NCI-H2081 (cell line): ENCODE data around the gene PCDH9.

Source experiments
- DNase-seq, 2 experiments: peaks; one replicate each; lab custom pipeline; 2025; lab: John Stamatoyannopoulos, UW

Gene PCDH9

DNA sequence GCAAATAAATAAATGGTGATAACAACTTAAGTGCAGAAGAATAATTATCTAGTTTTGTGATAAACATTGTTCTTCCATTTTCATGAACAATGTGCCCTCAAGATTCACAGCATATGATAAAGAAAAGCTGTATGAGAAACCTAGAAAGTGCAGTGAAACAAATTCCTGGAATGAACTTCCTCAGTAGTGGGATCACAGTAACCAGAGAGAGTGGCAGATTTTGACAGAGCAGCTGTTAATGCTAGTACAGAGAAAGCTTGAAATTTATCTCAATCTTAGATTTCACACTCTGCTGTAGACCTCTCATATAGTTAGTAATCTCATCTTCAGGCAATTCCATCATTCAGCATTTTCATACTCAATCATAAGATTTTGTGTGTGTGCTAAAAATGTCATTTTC, 664.9 kb downstream of the PCDH9 start:
- no peak for DNase-seq

- no peak for DNase-seq
These were observed 667.1 kb downstream of the PCDH9 start for GRCh38 chr13:66563076-66563475.

GRCh38 chr13:66562054-66562453, 668.1 kb downstream of the PCDH9 start:
- DNase-seq: no peak

DNA sequence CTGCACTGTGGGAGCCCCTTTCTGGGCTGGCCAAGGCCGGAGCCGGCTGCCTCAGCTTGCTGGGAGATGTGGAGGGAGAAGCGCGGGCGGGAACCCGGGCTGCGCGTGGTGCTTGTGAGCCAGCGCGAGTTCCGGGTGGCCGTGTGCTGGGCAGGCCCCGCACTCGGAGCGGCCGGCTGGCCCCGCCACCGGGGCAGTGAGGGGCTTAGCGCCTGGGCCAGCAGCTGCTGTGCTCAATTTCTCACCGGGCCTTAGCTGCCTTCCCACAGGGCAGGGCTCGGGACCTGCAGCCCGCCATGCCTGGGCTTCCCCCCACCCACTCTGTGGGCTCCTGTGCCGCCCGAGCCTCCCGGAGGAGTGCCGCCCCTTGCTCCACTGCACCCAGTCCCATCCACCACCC, 669.1 kb downstream of the PCDH9 start:
- DNase-seq: no peak

GRCh38 chr13:66560189-66560588, 669.9 kb downstream of the PCDH9 start:
- no peak for DNase-seq

GRCh38 chr13:66559093-66559492, 671.0 kb downstream of the PCDH9 start:
- DNase-seq: no peak

- DNase-seq: no peak
These were observed 671.6 kb downstream of the PCDH9 start for GRCh38 chr13:66558506-66558905.

DNA sequence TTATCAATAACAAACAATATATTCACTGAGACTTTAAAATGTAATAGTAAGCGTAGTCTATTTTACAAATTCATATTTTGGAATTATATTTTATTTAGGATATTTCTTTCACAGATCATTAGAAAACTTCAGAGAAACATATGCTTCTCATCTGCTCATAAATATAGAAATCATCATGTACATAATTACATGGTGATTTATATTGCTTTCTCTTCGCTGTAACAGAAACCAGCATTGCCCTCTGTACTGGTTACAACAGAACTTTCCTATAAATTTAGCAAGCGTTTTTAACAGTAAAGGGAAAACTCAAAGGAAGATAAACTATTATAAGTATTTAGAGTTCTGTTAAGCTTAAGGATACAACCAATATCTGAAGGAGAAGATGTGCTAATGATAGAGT, 672.8 kb downstream of the PCDH9 start:
- DNase-seq: no peak

GRCh38 chr13:66556306-66556705, 673.8 kb downstream of the PCDH9 start:
- DNase-seq: no peak

- DNase-seq: no peak
These were observed 676.7 kb downstream of the PCDH9 start for GRCh38 chr13:66553391-66553790.

DNA sequence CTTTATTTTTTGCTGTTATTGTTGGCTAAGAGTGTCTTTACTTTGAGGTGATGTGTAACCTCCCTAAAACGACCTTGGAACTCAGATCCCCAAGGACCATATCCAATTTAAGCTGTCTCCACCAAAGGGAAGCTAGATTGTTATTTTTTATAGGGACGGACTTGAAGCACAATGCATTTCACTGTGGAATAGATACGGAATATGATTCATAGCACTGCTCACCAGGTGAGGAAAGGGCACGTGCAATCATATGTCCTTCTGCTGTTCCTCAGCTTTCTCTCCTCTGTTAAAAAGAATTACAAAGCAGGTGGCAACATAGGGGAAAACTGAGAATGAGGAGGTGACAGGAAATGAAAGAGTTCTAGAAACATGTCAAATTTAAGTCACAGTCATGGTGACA, 679.0 kb downstream of the PCDH9 start:
- DNase-seq: no peak

DNA sequence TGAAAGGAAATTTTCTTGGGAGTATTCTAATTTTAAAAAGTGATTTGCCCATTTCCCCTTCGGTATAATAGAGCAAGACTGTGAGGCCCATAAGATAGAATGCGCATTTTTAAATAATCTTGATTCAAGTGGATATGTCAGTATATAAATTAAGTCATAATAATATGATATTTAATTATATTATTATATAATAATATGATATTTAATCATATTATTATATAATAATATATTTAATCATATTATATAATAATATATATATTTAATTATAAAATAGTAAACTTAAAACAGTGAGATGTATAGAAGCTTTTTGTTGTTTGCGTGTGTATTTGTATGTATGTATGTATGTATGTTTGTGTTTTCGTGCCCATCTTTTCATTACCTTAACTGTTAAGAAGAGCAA, 682.5 kb downstream of the PCDH9 start:
- no peak for DNase-seq

DNA sequence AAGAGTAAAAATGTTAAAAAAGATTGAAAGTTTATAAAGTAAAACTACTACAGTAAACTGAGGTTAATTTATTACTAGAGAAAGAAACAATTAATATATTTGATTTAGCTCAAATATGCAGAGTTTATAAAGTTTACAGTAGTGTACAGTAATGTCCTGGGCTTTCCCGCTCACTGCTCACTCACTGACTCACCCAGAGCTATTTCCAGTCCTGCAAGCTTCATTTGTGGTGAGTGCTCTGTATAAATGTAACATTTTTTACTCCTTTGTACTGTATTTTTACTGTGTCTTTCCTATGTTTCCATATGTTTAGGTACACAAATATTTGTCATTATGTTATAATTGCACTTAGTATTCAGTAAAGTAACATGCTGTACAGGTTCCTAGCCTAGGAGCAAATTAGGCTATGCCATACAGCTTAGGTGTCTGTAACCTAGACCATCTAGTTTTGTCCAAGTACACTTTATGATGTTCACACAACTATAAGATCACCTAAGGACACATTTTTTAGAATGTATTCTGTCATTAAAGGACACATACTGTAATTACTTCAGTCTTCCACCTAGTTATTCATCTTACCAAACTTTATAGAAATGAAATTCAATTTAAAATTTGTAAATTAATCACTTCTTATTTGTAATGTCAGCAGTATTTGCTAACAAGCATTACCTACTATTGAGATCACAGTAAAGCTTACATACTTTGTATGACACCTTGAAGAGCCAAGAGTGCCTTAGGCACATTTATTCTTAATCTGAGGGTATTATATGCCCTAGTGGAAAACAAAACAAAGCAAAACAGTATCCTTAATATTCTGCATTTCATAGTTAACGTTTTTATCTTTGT, 683.4 kb downstream of the PCDH9 start:
- DNase-seq: no peak

DNA sequence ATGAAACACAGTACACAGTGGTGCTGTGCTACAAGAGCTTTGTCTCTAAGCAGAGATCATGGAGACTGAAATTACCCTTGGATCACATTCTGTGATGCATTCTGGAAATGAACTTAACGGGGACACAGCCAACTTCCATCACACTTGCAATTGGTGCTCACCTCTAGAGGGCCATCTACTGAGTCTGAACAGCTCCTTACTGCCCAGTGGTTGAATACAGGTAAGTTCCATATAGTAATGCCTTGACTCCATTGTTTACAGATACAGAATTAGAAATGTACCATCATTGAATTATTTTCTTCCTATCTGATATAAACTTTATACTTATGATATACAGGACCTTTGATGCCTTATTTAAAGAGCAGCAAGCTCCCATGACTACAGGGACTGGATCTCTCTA, 686.4 kb downstream of the PCDH9 start:
- no peak for DNase-seq

DNA sequence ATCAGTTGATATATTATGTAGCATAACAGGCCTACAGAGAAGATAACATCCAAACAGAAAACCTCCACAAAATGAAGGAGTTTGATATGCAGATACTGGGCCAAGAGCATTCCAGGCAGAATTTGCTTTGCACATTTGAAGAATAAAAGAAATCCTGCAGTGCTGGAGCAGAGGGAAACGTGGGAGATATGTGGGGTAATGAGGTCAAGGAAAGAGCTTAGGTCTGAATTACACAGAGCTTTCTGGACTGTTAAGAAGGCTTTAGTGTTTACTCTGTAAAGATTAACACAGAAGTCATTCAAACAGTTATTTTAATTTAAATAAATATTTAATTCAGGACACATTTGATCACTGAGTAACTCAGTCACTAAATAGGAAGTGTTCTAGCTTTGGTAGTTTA, 692.7 kb downstream of the PCDH9 start:
- no peak for DNase-seq

GRCh38 chr13:66536746-66537145, 693.4 kb downstream of the PCDH9 start:
- no peak for DNase-seq

GRCh38 chr13:66534561-66534960, 695.6 kb downstream of the PCDH9 start:
- no peak for DNase-seq

DNA sequence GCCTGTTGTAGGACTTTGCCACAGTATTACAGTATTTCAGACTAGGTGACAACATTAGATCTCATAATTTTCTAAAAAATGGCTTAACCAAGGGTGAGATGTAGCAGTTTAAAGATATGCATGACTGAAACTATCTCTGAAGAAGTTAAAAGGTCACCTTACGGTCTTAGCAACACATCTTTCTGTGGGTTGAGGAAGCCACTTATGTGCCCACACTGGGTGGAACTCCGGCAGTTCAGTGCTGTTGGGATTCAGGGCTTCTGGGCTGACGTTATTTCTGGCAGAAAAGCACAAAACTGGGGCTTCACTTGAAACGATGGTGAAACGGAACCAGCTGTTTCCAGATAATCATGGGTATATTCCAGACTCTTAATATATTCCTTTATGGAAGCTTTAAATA, 697.3 kb downstream of the PCDH9 start:
- DNase-seq: no peak

DNA sequence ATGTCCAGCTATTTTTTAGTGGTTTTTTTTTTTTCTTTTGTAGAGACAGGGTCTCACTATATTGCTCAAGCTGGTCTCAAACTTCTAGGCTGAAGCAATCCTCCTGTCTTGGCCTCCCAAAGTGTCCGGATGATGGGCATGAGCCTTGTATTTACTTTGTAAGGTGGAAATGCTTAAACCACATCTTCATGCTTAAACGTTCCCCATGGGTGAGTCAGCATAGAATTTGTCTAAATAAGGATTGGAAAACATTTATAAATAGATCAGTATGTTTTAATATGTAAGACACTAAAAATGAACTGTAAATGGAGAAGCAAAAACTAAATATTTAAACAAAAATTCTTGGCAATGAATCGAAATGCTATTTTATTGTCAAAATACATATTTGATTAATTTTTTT, 698.0 kb downstream of the PCDH9 start:
- DNase-seq: no peak

DNA sequence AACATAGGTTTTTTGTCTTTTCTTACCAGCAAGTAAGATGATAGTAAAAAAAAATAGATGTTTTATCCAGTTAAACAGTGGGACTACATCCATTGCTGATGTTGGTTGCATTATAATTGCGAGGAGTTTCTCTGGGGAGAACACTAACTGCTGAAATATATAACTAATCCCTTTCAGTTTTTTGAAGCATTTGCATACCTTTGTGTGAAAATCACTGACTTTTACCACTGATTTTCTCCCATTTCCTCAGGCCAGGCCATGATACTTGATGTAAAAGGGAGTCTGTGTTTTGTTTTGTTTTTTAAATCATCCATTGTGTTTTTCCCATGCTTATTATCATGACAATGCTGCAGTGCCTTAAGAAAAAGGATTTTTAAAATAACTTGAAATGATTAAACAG, 699.5 kb downstream of the PCDH9 start:
- no peak for DNase-seq

DNA sequence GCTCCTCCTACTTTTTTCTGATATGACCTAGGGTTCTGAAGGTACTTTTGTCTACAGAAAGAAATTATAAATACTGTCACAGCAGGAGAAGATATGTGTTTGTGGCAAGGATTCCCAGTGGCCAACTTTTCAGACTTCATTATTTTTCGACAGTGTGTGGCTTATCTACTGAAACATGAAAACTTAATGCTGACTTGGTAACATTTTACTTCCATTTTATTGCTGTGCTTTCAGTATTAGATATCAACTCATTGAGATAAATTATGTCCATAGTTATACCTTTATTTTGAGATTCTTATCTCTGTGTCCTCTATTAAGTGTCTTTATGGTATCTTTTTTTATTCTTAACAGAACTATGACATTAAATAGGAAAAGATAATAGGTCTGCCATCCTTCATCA, 700.0 kb downstream of the PCDH9 start:
- no peak for DNase-seq

- DNase-seq: no peak
These were observed 701.1 kb downstream of the PCDH9 start for GRCh38 chr13:66528944-66529576.

DNA sequence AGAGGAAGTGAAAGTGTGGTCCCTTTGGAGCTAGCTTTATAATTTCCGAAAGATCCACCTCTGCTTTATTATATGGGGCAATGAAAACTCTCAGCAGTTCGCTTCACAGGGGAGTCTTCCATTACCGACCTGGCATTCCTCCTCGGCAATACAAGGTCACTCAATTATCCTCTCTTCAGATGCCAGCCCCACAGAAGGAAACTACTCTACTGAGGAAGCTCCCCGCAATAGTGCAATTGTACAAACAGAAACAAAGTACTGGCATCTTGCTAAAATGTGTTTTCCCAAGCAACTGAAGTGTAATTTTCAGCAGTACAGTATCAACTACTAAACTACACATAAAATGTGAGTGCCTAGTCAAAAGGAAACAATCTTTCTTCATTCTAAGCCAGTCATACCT, 702.0 kb downstream of the PCDH9 start:
- no peak for DNase-seq
